Measurements from ENCODE around the gene DYSF.

GRCh38 chr2:71526975-71527374 lies 73.6 kb downstream of the DYSF start:
- TF ChIP-seq EZH2 (IDR thresholded peaks at IDR 0.05) (no peak), POLR2AphosphoS5 (IDR thresholded peaks at IDR 0.05; ENCODE audit: borderline replicate concordance, low read depth, low read length) (no peak)

Measured in SK-N-MC (cell line).